Thyroid gland (tissue), 4 donors: Measurements from ENCODE around the gene NUDT7. TPM values are rescaled to one million over a fixed set of nuclear protein-coding genes. Genes with fewer than 3 reads are reported as not detected.

ENCODE experiments used
- DNase-seq, 2 donors: peaks; one replicate each; pipeline ENCODE4 v3.0.0-alpha.2; 2019
- H3K27ac ChIP-seq, 3 donors: fragments of 200-600 bp; sonication (generic); 1 replicate in 2 of 3; 2 replicates in 1 of 3; pipeline ENCODE4 v1.5.1; 2016 to 2019; ENCODE audit warnings: mild to moderate bottlenecking in 1 of 3, moderate library complexity in 1 of 3
- H3K27me3 ChIP-seq: fragments of 200-600 bp; sonication (generic); one replicate; pipeline ENCODE4 v1.5.1; 2019
- H3K36me3 ChIP-seq, 2 donors: fragments of 200-600 bp; sonication (generic); one replicate each; pipeline ENCODE4 v1.5.1; 2016 to 2019
- H3K4me1 ChIP-seq, 2 donors: fragments of 200-600 bp; sonication (generic); one replicate each; pipeline ENCODE4 v1.5.1; 2017 to 2019
- H3K4me3 ChIP-seq, 3 donors: fragments of 200-600 bp; sonication (generic); replicated peaks in 1 of 3; 1 replicate in 2 of 3; 2 replicates in 1 of 3; pipeline ENCODE4 v1.5.1; 2016; ENCODE audit warnings: mild to moderate bottlenecking in 1 of 3
- H3K9me3 ChIP-seq: fragments of 200-600 bp; sonication (generic); one replicate; pipeline ENCODE4 v1.5.1; 2017
- CTCF ChIP-seq, 6 experiments: fragments of 200-600 bp in 3 of 6; fragments of 450-650 bp in 3 of 6; sonication (generic) in 3 of 6; IDR thresholded peaks; one replicate each; pipeline ENCODE4 v1.5.1; 2016 to 2019; ENCODE audit warnings: antibody characterized with exemption in 6 of 6, mild to moderate bottlenecking in 2 of 6, inconsistent platforms in 1 of 6, moderate library complexity in 1 of 6
- POLR2A ChIP-seq, 2 donors: fragments of 450-650 bp; IDR thresholded peaks; one replicate each; pipeline ENCODE4 v1.6.1; 2017; ENCODE audit warnings: antibody characterized with exemption in 2 of 2, mild to moderate bottlenecking in 2 of 2, moderate library complexity in 1 of 2
- WGBS, 2 donors: methylation state at CpG; one replicate each; pipeline ENCODE4 v1.1.5; 2017; 5-methylcytosine and 5-hydroxymethylcytosine counted together
- intact Hi-C: fragments of 100-400 bp; cut with DNase I; formaldehyde crosslinking; loops from one replicate; pipeline ENCODE4 v1.15.1; 2023
- total RNA-seq, 4 donors: library from RNA; depleted of rRNA; stranded (reverse); fragments of >200 nt; gene quantifications; one replicate each; pipeline ENCODE4 v1.2.3, GENCODE V29; 2016

NUDT7 gene
- total RNA-seq, 4 donors from 2014 or later = 13.4 to 27.2 (median 19.4) TPM

GRCh38 chr16:77759201-77759600 is 36.9 kb downstream of the NUDT7 start:
- intact Hi-C loops = no loop called here
- 97 to 100% methylated on average over 1 of the region's 1 CpG for WGBS, 2 donors

GRCh38 chr16:77759821-77760220 is 37.5 kb downstream of the NUDT7 start:
- TF ChIP-seq CTCF (IDR thresholded peaks at IDR 0.05) (no peak), POLR2A (IDR thresholded peaks at IDR 0.05) (no peak)

More at GRCh38 chr16:77759201-77759600, 36.9 kb downstream of the NUDT7 start:
- H3K27ac ChIP-seq = peak overlapping the region in 1 of 3 donors; percentile 95
- no peaks in the 10 kb centered on the region for H3K36me3 ChIP-seq
- no peak overlapping the region for H3K4me3 ChIP-seq
- H3K27me3 ChIP-seq = no peaks in the 10 kb centered on the region
- no peak for DNase-seq
- H3K4me1 ChIP-seq = peaks cover 42% of the 10 kb centered on the region in 2 donors
- no peaks in the 10 kb centered on the region for H3K9me3 ChIP-seq
- no peak for TF ChIP-seq CTCF (IDR thresholded peaks at IDR 0.05)
- TF ChIP-seq POLR2A (IDR thresholded peaks at IDR 0.05) = no peak

DNA sequence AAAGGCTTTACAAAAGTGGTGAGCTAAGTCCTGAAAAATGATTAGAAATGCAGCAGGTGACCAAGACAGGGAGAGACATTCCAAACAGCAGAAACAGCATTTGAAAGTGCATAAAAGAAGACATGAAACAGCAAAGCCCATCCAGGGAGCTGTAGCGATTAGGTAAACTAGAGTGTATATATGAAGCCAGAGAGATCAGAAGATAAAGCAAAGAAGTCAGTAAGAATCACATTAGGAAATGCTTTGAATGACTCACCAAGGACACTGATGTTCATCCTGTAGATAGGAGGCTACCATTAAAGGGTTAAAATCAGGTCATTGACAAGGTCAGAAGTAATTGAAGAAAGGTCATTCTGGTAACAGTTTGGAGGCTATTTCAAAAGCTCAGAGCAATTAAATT is 38.5 kb downstream of the NUDT7 start:
- 39 to 43% methylated on average over 1 of the region's 1 CpG for WGBS, 2 donors
- Histone ChIP-seq H3K36me3 (no peaks in the 10 kb centered on the region), H3K27me3 (no peaks in the 10 kb centered on the region), H3K4me1 (peaks cover 44 to 50% of the 10 kb centered on the region in 2 donors), H3K9me3 (no peaks in the 10 kb centered on the region), H3K4me3 (no peak overlapping the region), H3K27ac (peak overlapping the region; percentile 68 to 95 (median 77))
- no peak for DNase-seq
- TF ChIP-seq POLR2A (IDR thresholded peaks at IDR 0.05) = no peak
- no peak for TF ChIP-seq CTCF (IDR thresholded peaks at IDR 0.05)
- intact Hi-C loops = no loop called here

More at GRCh38 chr16:77759821-77760220, 37.5 kb downstream of the NUDT7 start:
- WGBS, 2 donors = 62 to 75% methylated on average over 3 of the region's 3 CpGs
- DNase-seq = no peak
- H3K27ac ChIP-seq = peak overlapping the region in 2 of 3 donors; percentile 77 to 95
- H3K27me3 ChIP-seq = no peaks in the 10 kb centered on the region
- no peak overlapping the region for H3K4me3 ChIP-seq
- H3K9me3 ChIP-seq = no peaks in the 10 kb centered on the region
- H3K4me1 ChIP-seq = peaks cover 44 to 48% of the 10 kb centered on the region in 2 donors
- intact Hi-C loops = no loop called here
- no peaks in the 10 kb centered on the region for H3K36me3 ChIP-seq

DNA sequence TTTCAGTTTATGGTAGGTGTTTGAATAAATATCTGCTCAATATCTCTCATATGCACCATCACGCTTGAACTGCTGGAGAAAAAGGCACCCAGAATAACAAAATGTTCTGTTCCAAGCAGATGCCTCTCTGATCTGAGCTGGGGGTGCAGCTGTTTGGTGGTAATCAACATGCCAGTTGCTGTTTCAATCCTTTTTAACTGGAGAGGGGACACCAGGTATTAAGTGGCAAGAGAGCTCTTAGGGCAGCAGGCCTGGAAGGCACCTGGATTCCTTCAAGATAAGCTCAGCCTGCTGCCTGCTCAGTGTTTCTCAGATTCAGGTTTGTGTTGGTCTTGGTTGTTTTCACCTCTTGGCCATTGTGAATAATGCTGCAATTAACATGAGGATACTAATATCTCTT is 38.9 kb downstream of the NUDT7 start:
- Histone ChIP-seq H3K36me3 (no peaks in the 10 kb centered on the region), H3K4me3 (no peak overlapping the region), H3K27ac (peak overlapping the region; percentile 68 to 95 (median 77)), H3K4me1 (peaks cover 44 to 50% of the 10 kb centered on the region in 2 donors), H3K9me3 (no peaks in the 10 kb centered on the region), H3K27me3 (no peaks in the 10 kb centered on the region)
- 22 to 43% methylated on average over 1 of the region's 1 CpG for WGBS, 2 donors
- intact Hi-C loops = no loop called here
- DNase-seq = peak; percentile 88
- TF ChIP-seq POLR2A (IDR thresholded peaks at IDR 0.05) (peak in 1 of 2 donors; percentile 64), CTCF (IDR thresholded peaks at IDR 0.05) (peak in 1 of 6 experiments; percentile 15)

- Histone ChIP-seq H3K9me3 (no peaks in the 10 kb centered on the region), H3K4me3 (no peak overlapping the region), H3K36me3 (no peaks in the 10 kb centered on the region), H3K27ac (peak overlapping the region; percentile 68 to 95 (median 77)), H3K4me1 (peaks cover 44 to 50% of the 10 kb centered on the region in 2 donors), H3K27me3 (no peaks in the 10 kb centered on the region)
- TF ChIP-seq POLR2A (IDR thresholded peaks at IDR 0.05) (no peak), CTCF (IDR thresholded peaks at IDR 0.05) (no peak)
- intact Hi-C loops = no loop called here
- DNase-seq = no peak
- 32 to 41% methylated on average over 2 of the region's 2 CpGs for WGBS, 2 donors
These were observed 39.9 kb downstream of the NUDT7 start for GRCh38 chr16:77762262-77762661.
